HG02571 (cell line): ENCODE data around the gene SPN.
"Not testable (repeated sequence)": the region's sequence is repeated elsewhere in the genome, so short reads cannot be mapped to it uniquely, and the experiment has no call there.

Experiments
- ATAC-seq: cut with Tn5 transposase; IDR thresholded peaks from one replicate; pipeline ENCODE4 v1.9.1; 2021; ENCODE audit warnings: mild to moderate bottlenecking, moderate library complexity; ENCODE audit not compliant: unreplicated experiment

Gene SPN

DNA sequence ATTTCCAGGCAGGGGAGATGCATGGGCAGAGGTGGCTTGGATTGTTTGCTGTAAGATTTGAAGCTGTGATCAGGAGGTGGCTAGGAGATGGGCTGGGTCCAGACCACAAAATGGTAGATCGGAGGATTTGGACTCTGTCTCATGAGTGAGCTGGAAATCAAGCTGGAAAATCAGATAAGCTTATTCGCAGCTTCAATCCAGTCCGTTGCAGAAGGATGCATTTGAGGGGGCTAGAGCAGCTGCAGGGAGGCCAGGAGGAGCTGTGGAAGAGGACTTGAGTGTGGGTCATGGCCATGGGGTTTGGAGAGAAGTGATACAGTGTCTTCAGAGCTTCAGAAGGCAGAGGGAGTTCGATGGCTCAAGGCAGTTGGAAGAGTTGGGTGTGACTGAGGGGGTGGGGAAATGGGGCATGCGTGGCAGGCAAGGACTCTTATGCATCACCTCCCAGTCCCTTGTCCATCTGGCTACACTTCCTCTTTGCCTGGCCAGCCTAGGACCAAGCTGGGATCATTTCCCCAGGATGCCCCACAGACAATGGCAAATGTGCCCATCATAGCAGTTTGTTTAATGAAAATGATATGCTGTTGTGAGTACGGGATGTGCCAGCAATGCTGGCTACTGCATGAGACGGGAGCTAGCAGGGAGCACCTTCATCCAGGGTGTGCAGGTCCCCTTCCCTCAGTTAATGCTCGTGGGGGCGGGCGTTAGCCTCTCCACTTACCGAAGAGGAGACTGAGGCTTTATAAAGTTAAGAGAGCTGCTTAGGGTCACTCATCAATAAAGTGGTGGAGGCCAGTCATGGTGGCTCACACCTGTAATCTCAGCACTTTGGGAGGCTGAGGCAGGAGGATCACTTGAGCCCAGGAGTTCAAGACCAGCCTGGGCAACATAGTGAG lies 36.5 kb downstream of the SPN start:
- no peak for ATAC-seq

DNA sequence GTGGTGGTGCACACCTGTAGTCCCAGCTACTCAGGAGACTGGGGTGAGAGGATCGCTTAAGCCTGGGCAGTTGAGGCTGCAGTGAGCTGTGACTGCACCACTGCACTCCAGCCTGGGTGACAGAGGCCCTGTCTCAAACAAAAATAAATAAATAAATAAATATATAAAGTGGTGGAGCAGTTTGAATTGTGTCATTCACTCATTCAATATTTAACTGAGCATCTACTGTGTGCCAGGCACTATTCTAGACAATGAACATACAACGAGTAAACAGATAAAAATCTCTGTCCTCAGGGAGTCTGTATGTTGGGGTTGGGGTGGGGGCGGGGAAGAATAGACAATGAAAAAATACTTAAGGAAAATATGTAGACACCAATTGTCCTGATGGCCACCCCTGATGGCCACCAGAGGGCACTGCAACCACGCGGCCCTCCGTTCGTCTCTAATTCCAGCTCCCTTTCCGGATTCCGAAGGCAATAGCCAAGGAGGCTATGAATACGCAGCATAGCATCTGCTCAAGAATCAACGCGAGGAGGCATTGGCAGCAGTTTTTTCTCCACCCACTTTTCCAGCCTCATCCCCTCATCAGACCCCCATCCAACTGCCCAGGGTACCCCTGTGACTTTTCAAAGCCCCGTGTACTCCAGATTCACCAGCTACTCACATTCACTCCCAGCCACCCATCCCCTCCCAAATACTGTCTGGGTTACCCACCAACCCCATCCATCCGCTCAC lies 37.4 kb downstream of the SPN start:
- ATAC-seq: no peak

DNA sequence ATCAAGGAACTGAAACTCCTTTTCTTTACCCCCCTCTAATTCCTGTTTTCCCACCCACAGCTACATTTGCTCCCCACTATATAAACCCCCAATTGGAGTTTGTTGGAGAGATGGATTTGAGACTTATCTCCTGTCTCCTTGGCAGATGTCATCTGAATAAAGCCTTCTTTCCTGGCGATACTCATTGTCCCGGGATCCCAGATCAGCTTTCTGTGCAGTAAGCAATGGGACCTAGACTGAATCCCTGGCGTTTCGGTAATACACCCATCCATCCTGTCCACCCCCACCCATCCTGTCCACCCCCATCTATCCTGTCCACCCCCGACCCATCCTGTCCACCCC lies 38.1 kb downstream of the SPN start:
- ATAC-seq: no peak

DNA sequence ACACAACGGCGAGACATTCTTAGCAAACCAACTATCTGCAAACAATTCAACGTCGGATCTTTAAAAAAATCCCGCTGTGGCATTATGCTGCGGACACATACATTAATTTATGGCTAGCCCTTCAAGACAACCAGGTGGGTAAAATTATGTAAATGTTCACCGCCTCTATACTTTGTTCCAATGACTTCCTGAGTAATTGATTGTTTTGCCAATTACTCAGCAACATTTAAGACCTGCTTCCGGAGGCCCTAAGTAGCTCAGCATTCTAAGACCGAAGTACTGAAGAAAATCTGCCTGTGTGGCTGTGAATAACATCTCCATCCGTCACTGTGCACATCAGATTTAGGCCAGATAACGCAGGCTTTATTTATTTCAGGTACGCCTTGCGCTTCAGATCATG lies 39.2 kb downstream of the SPN start:
- no peak for ATAC-seq

DNA sequence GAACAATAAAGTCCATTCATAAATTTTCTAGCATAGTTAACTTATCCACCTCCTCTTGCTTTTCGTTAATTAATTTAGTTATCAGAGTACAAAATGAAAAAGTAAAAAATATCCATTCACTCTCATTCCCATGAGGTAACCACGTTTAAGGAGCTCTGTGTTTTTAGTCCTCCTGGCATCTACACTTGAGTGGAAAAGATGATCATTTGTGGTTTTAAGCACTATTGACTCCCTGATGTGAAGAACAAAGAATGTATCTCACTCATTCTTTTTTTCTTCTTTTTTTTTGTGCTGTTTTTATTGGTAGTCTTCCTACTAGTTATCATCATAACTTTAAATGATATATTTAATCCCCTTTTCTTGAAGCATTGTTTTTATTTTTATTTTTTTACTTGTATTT lies 42.0 kb downstream of the SPN start:
- ATAC-seq: no peak

DNA sequence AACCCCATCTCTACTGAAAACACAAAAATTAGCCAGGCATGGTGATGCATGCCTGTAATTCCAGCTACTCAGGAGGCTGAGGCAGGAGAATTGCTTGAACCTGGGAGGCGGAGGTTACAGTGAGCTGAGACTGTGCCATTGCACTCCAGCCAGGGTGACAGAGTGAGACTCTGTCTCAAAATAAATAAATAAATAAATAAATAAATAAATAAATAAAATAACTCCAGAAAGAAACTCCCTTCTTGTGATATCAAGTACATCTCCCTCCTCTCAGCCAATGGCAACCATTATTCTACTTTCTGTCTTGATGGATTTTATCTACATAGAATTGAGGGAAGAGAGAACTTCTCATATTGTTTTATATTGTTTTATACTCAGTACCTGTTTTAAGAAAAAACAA lies 44.1 kb downstream of the SPN start:
- not testable (repeated sequence) for ATAC-seq

DNA sequence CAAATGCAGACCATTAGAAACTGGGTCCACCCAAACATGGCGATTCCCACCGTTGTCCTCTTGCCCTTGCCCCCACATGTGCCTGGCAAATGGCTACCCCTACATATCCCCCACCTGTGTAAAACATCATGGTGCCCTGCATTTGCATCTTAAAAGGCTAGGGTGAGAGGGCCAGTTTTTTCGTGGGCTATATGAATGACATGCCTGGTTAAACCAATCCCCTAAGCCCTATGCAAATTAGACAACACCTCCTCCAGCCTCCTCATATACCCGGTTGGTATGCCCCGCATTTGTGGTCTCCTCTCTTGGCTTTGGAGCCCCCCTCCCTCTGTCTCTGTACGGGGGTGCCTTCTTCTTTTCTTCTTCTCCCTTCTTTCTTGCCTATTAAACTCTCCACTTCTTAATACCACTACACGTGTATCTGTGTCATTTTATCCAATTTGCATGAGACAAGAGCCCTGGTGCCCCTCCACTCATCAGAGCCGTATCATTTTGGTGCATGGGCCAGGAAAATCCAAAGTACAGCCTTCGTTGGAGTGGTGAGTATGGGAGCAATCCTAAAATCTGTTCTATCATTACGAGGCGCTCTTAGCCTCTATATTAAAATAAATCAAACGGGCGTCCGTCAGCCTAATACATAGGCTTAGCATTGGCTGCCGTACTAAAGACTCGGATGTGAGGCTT lies 46.0 kb downstream of the SPN start:
- ATAC-seq: no peak

DNA sequence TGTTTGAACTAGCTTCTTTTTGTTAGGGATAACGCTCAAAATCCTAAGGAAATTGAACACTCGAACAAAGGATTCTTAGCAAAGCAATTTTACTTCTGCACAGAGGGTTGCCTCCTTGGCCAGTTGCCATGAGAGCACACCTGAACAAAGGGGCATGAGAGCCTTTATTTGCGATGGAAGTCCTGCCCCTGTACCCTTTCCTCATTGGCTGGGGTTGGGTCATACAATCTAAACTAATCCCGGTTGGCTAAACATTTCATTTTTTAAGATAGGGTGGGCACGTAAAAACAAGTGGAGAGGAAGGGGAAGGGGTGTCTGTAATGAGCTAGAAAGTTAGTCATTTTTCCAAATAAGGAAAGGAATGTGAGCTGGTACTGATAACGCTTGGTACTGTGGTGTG lies 46.6 kb downstream of the SPN start:
- ATAC-seq: not testable (repeated sequence)

DNA sequence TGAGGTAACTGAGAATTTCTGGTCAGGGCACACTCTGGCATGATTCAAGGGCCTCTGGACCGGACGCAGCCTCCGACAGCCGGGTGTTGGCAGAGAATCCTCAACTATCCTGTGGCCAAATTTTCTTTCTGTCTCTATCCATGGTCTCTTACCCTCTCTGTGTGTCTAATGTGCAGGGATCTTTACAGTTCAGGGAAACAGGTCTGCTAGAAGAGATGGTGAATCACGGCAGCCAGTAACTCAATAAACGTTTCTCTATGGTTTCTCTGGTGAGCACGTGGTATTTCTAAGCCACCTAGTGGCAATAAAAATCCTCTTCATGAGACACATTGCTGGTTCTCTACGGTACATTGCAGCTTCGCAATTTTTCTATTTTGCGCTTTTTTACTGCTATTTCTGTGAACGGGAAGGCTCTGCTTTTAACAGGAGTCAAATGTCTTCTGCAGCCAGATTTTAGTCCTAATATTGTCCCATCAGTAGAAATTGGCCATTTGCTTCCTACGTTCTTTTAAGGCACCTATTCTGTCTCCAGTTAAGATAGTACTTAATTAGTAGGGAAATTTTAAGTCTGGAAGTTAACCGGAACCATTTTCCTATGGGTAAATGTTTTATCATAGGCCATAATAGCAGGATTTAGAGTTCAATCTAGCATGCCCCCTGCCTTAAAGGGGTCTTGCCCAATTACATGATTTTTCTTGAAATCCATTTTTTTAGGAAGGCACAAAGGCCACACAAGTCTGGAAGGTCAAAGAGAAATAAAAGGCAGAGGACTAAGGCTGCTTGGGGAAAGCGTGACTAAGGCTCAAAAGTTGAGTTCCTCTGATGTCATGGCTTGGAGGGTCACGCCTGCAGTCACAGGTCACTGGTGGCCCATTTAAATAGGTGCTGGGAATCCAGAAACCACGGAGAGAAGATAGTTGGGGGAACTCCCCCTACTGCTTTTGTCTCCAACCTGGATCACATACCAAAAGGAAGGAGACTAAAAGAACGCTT lies 47.5 kb downstream of the SPN start:
- no peak for ATAC-seq

DNA sequence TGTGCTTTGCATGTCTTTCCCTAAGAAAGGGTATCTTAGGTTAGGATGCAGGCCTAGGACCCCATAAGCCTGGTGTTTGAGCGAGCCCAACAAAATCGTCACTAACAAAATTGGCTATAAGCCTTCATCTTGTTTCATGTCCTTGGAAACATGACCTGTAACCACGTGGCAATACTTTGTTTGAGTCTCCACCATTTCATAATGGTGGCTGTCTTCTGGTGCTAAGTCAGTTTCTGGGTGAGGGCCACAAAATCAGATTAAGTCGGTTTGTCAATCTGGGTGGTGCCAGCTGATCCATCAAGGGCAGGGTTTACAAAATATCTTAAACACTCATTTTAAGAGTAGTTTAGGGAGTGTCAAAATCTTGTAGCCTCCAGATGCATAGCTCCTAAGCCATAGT lies 49.8 kb downstream of the SPN start:
- no peak for ATAC-seq

DNA sequence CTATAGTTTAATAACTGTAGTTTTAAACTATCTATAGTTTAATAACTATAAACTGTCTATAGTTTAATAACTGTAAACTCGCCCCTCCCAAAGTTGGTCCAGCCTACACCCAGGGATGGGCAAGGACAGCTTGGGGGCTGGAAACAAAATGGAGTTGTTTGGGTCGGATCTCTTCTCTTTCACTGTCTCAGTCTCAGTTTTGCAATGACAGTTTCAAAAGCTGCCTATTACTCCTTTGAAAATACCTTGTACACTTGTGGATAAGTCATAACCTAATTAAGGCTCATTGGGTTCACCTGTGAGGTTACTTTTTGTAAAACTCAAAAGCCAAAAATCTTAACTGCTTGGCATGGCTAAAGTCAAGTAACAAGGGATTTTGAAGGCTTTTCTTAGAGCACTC lies 51.3 kb downstream of the SPN start:
- ATAC-seq: no peak

DNA sequence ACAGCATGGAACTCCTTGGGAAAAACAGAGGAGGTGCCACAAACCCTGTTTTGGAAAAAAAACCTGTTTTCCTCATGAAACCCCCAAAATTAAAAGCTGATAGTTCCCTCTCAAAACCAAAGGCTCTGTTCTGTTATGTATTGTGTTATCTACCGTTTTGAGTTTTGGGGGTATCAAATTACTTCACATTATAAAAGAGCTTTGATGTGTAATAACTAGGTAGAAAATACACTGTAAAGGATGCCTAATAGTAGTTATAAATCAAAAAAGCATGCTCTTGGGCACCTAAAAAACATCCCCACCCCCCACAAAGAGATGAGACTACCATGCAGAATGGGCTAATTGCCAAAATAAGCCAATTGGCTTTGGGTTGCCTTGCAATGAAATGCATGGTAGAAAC lies 51.9 kb downstream of the SPN start:
- no peak for ATAC-seq

DNA sequence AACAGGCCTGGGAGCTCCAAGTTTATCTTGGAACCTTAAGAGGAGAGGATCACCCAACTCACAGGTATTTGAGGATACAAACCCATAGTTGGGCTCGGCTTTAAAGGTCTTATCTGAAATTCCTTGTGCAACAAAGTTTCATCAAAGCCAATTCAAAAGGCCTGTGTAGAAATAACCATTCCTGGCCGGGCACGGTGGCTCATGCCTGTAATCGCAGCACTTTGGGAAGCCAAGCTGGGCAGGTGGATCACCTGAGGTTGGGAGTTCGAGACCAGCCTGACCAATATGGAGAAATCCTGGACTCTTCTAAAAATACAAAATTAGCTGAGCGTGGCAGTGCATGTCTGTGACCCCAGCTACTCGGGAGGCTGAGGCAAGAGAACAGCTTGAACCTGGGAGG lies 54.1 kb downstream of the SPN start:
- ATAC-seq: no peak

DNA sequence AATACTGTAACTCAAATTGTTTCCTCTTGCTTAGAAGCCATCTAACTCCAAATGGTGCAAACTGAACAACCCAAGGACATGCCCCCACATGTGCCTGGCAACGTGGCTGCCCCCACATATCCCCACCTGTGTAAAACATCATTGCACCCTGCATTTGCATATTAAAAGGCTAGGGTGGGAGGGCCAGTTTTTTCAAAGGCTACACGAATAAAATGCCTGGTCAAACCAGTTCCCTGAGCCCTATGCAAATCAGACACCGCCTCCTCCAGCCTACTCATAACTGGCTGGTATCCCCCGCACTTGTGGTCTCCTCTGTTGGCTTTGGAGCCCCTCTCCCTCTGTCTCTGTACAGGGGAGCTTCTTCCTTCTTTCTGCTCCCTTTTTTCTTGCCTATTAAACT lies 56.0 kb downstream of the SPN start:
- no peak for ATAC-seq
